ENCODE results near the gene CTSZ. TPM values are rescaled to one million over a fixed set of nuclear protein-coding genes. Genes with fewer than 3 reads are reported as not detected.

Gene CTSZ
- polyA plus RNA-seq, 2 of the 4 experiments (the other 2 are of a cell fraction) = 115 to 156 TPM

- TF ChIP-seq ELK1 (IDR thresholded peaks at IDR 0.05; ENCODE audit: low read depth, low read length) = no peak
These were observed 18.5 kb downstream of the CTSZ start (continued) for GRCh38 chr20:58988565-58988882.

GRCh38 chr20:58987790-58988564 lies 19.1 kb downstream of the CTSZ start:
- Histone ChIP-seq H3K9me3 (no peaks in the 10 kb centered on the region), H3K4me1 (no peaks in the 10 kb centered on the region), H3K4me2 (no peak overlapping the region), H3K4me3 (no peak overlapping the region), H3K27ac (no peak overlapping the region)
- FAIRE-seq = no peak
- WGBS (ENCODE audit: missing lambda C conversion rate) = 90% methylated on average over 9 of the region's 9 CpGs
- ATAC-seq = no peak
- no peak for TF ChIP-seq KDM1A (IDR thresholded peaks at IDR 0.05; ENCODE audit: low read depth)
- TF ChIP-seq FOSB (CRISPR knock-in tag; IDR thresholded peaks at IDR 0.05) = no peak
- TF ChIP-seq CHD2 (IDR thresholded peaks at IDR 0.05; ENCODE audit: low read length, partially characterized antibody) = no peak
- no peak for TF ChIP-seq PBX3 (IDR thresholded peaks at IDR 0.05)
- no peak for TF ChIP-seq SMC3 (IDR thresholded peaks at IDR 0.05)
- TF ChIP-seq HOXB5 (CRISPR knock-in tag; IDR thresholded peaks at IDR 0.05) = no peak
- no peak for TF ChIP-seq BHLHE40 (IDR thresholded peaks at IDR 0.05; ENCODE audit: low read depth, low read length)
- TF ChIP-seq EP300 (IDR thresholded peaks at IDR 0.05) = no peak
- no peak for TF ChIP-seq MAFK (IDR thresholded peaks at IDR 0.05; ENCODE audit: partially characterized antibody)
- TF ChIP-seq RNF2 (IDR thresholded peaks at IDR 0.05; ENCODE audit: borderline replicate concordance, low read depth) = no peak
- no peak for TF ChIP-seq HOXA7 (CRISPR knock-in tag; IDR thresholded peaks at IDR 0.05)
- TF ChIP-seq GATA3 (IDR thresholded peaks at IDR 0.05; ENCODE audit: borderline replicate concordance) = no peak
- TF ChIP-seq REST (IDR thresholded peaks at IDR 0.05) = no peak
- no peak for TF ChIP-seq MAZ (IDR thresholded peaks at IDR 0.05; ENCODE audit: borderline replicate concordance, low read depth, low read length)
- no peak for TF ChIP-seq FOXS1 (CRISPR knock-in tag; IDR thresholded peaks at IDR 0.05)
- TF ChIP-seq HEYL (CRISPR knock-in tag; IDR thresholded peaks at IDR 0.05) = no peak
- no peak for TF ChIP-seq ESRRA (IDR thresholded peaks at IDR 0.05; ENCODE audit: borderline replicate concordance, low read length)
- TF ChIP-seq HDAC2 (IDR thresholded peaks at IDR 0.05) = no peak
- TF ChIP-seq NPAS2 (CRISPR knock-in tag; IDR thresholded peaks at IDR 0.05; ENCODE audit: borderline replicate concordance) = no peak
- ChIA-PET CTCF (interaction anchor here (1.1 kb wide), 1 partner anchor 18 kb away, joined by 3 read pairs; no protein-coding TSS in a partner anchor), POLR2A (no interaction called here)
- no peak for DNase-seq (ENCODE audit: low read depth in 1 of 2, low spot score in 1 of 2)
